Keratinocyte (primary cell): ENCODE data around the gene PYDC1. TPM values are rescaled to one million over a fixed set of nuclear protein-coding genes. Genes with fewer than 3 reads are reported as not detected.
"Not testable (repeated sequence)": the region's sequence is repeated elsewhere in the genome, so short reads cannot be mapped to it uniquely, and the experiment has no call there.

Experiments used
- DNase-seq: peaks from one replicate; pipeline ENCODE4 v3.0.0-alpha.2; 2011; ENCODE audit warnings: low read depth, missing footprints, low spot score
- FAIRE-seq: peaks from 2 replicates; lab custom pipeline; 2011; peaks lifted over from hg19 to GRCh38; lab: Jason Lieb, UNC
- H2AFZ ChIP-seq: 2 replicates; pipeline ENCODE4 v1.6.0; 2012; ENCODE audit warnings: low read length, control low read depth, inconsistent platforms; ENCODE audit not compliant: control insufficient read depth
- H3K27ac ChIP-seq: 2 replicates; pipeline ENCODE4 v1.5.1; 2011; ENCODE audit warnings: low read length; ENCODE audit not compliant: control insufficient read depth, insufficient read depth
- H3K27me3 ChIP-seq: 3 replicates; pipeline ENCODE4 v1.6.0; 2011; ENCODE audit warnings: low read length; ENCODE audit not compliant: control insufficient read depth, insufficient read depth; ENCODE audit errors: extremely low read depth
- H3K36me3 ChIP-seq, 2 experiments: 2 replicates in 1 of 2; 3 replicates in 1 of 2; pipeline ENCODE4 v1.5.1; 2011; ENCODE audit warnings: low read length in 2 of 2, mild to moderate bottlenecking in 1 of 2; ENCODE audit not compliant: control insufficient read depth in 2 of 2, insufficient read depth in 2 of 2; ENCODE audit errors: extremely low read depth in 1 of 2
- H3K4me1 ChIP-seq: 3 replicates; pipeline ENCODE4 v1.5.1; 2011; ENCODE audit warnings: low read length; ENCODE audit not compliant: control insufficient read depth, insufficient read depth; ENCODE audit errors: extremely low read depth
- H3K4me2 ChIP-seq: 3 replicates; pipeline ENCODE4 v1.6.0; 2011; ENCODE audit warnings: low read depth, low read length; ENCODE audit not compliant: control insufficient read depth, insufficient read depth; ENCODE audit errors: extremely low read depth
- H3K4me3 ChIP-seq, 3 experiments: fragments of 200-600 bp in 1 of 3; sonication (generic) in 1 of 3; 2 replicates in 2 of 3; 3 replicates in 1 of 3; pipeline ENCODE4 v1.5.1; 2011 to 2016; ENCODE audit warnings: low read length in 3 of 3, mild to moderate bottlenecking in 3 of 3, control low read depth in 2 of 3, inconsistent platforms in 1 of 3, low read depth in 1 of 3, mixed read lengths in 1 of 3, mixed run types in 1 of 3, moderate library complexity in 1 of 3; ENCODE audit not compliant: control insufficient read depth in 2 of 3, insufficient read depth in 2 of 3; ENCODE audit errors: extremely low read depth in 1 of 3
- H3K79me2 ChIP-seq: 2 replicates; pipeline ENCODE4 v1.6.0; 2012; ENCODE audit warnings: low read length; ENCODE audit not compliant: control insufficient read depth, insufficient read depth
- H3K9ac ChIP-seq: 3 replicates; pipeline ENCODE4 v1.6.0; 2011; ENCODE audit warnings: low read length; ENCODE audit not compliant: control insufficient read depth, insufficient read depth; ENCODE audit errors: extremely low read depth
- H3K9me1 ChIP-seq: 3 replicates; pipeline ENCODE4 v1.6.0; 2011; ENCODE audit warnings: low read length; ENCODE audit not compliant: control insufficient read depth, insufficient read depth; ENCODE audit errors: extremely low read depth
- H3K9me3 ChIP-seq: 2 replicates; pipeline ENCODE4 v1.5.1; 2012; ENCODE audit warnings: low read depth, low read length; ENCODE audit not compliant: control insufficient read depth
- H4K20me1 ChIP-seq: 3 replicates; pipeline ENCODE4 v1.6.0; 2011; ENCODE audit warnings: low read length; ENCODE audit not compliant: control insufficient read depth, insufficient read depth; ENCODE audit errors: extremely low read depth
- CTCF ChIP-seq, 3 experiments: IDR thresholded peaks in 1 of 3; conservative IDR thresholded peaks in 1 of 3; optimal IDR thresholded peaks in 1 of 3; 2 replicates in 2 of 3; 3 replicates in 1 of 3; pipeline versions ENCODE3 to v1.5.1; 2011; ENCODE audit warnings: low read length in 3 of 3, mild to moderate bottlenecking in 3 of 3, moderate library complexity in 2 of 3, control low read depth in 1 of 3, inconsistent platforms in 1 of 3; ENCODE audit not compliant: insufficient read depth in 2 of 3; ENCODE audit errors: extremely low read depth in 1 of 3
- EZH2 ChIP-seq: IDR thresholded peaks from one replicate; pipeline ENCODE4 v1.6.1; 2012; ENCODE audit warnings: inconsistent platforms, mild to moderate bottlenecking, low read length, moderate library complexity
- dilution Hi-C: fragments of 300-500 bp; cut with MboI; formaldehyde crosslinking; loops from one replicate; pipeline ENCODE4 v1.7.0; 2020; ENCODE audit warnings: low sequenced_read_pairs; ENCODE audit not compliant: extremely low pct_ligation_motif_present
- polyA plus RNA-seq, 5 experiments: library from polyadenylated mRNA; depleted of rRNA in 3 of 5; stranded (reverse) in 3 of 5; stranded (forward) in 1 of 5; unstranded in 1 of 5; fragments of >200 nt; gene quantifications; 1 replicate in 1 of 5; 2 replicates in 3 of 5; 3 replicates in 1 of 5; pipeline versions ENCODE4 v1.2.1 to v1.2.3, GENCODE V29; 2011 to 2012; ENCODE audit warnings: missing spikeins in 2 of 5, low read depth in 1 of 5, low replicate concordance in 1 of 5

The PYDC1 gene
- polyA plus RNA-seq, 1 donor (not counting 4 experiments of a cell fraction or from before 2014, with no cell fraction given), result not detected

GRCh38 chr16:31179219-31179746 lies 37.7 kb downstream of the PYDC1 start:
- DNase-seq, result no peak
- H3K4me2 ChIP-seq, result peak overlapping the region; percentile 98
- peak overlapping the region; percentile 100 for H2AFZ ChIP-seq
- no peaks in the 10 kb centered on the region for H3K9me3 ChIP-seq
- peaks cover 6% of the 10 kb centered on the region for H3K9me1 ChIP-seq
- H3K9ac ChIP-seq, result peak overlapping the region; percentile 96
- H3K79me2 ChIP-seq, result peaks cover 43% of the 10 kb centered on the region
- no peak for FAIRE-seq
- dilution Hi-C loops, result no loop called here
- peaks cover 23% of the 10 kb centered on the region for H3K4me1 ChIP-seq
- TF ChIP-seq CTCF (optimal IDR thresholded peaks at IDR 0.05 in 1 of 3, IDR thresholded peaks at IDR 0.05 in 1 of 3, conservative IDR thresholded peaks at IDR 0.05 in 1 of 3; ENCODE audit: extremely low read depth in 1 of 3, insufficient read depth in 2 of 3, low read length in 3 of 3), result no peak
- no peak for TF ChIP-seq EZH2
- H3K27me3 ChIP-seq, result no peaks in the 10 kb centered on the region
- peak overlapping the region; percentile 91 to 93 (median 92) for H3K4me3 ChIP-seq
- H4K20me1 ChIP-seq, result peaks cover 28% of the 10 kb centered on the region
- H3K36me3 ChIP-seq, result peaks cover 14 to 28% of the 10 kb centered on the region in 2 experiments
- H3K27ac ChIP-seq, result peak overlapping the region; percentile 98

GRCh38 chr16:31177136-31177535 lies 39.8 kb downstream of the PYDC1 start:
- Histone ChIP-seq H2AFZ (no peak overlapping the region), H3K36me3 (peaks cover 0 to 6% of the 10 kb centered on the region in 2 experiments), H3K79me2 (peaks cover 22% of the 10 kb centered on the region), H3K27ac (no peak overlapping the region), H3K9ac (no peak overlapping the region), H3K9me1 (no peaks in the 10 kb centered on the region), H3K4me2 (no peak overlapping the region), H3K4me3 (no peak overlapping the region), H3K27me3 (no peaks in the 10 kb centered on the region), H3K4me1 (peaks cover 13% of the 10 kb centered on the region), H3K9me3 (no peaks in the 10 kb centered on the region), H4K20me1 (peaks cover 9% of the 10 kb centered on the region)
- no peak for TF ChIP-seq EZH2
- no peak for TF ChIP-seq CTCF (optimal IDR thresholded peaks at IDR 0.05 in 1 of 3, IDR thresholded peaks at IDR 0.05 in 1 of 3, conservative IDR thresholded peaks at IDR 0.05 in 1 of 3; ENCODE audit: extremely low read depth in 1 of 3, insufficient read depth in 2 of 3, low read length in 3 of 3)
- DNase-seq, result no peak
- peak; percentile 17 for FAIRE-seq
- dilution Hi-C loops, result no loop called here

GRCh38 chr16:31170048-31170447 lies 46.9 kb downstream of the PYDC1 start:
- dilution Hi-C loops, H3K27me3 ChIP-seq: not testable (repeated sequence)

More at GRCh38 chr16:31170048-31170447, 46.9 kb downstream of the PYDC1 start:
- not testable (repeated sequence) for H4K20me1 ChIP-seq, H3K9me1 ChIP-seq, H3K9me3 ChIP-seq, H3K36me3 ChIP-seq, FAIRE-seq, H3K4me2 ChIP-seq, DNase-seq, H3K27ac ChIP-seq, H3K9ac ChIP-seq, H2AFZ ChIP-seq, H3K4me1 ChIP-seq, H3K79me2 ChIP-seq, H3K4me3 ChIP-seq
